Right lobe of liver (tissue), 6 donors: ENCODE results near the gene CHD9NB. TPM values are rescaled to one million over a fixed set of nuclear protein-coding genes. Genes with fewer than 3 reads are reported as not detected.

Source experiments
- ATAC-seq, 4 donors: fragments of 200-7000 bp; cut with Tn5 transposase; one replicate each; pipeline ENCODE4 v1.9.1; 2020; ENCODE audit warnings: mild to moderate bottlenecking in 4 of 4, moderate library complexity in 4 of 4
- DNase-seq, 3 donors: peaks; one replicate each; pipeline ENCODE4 v3.0.0-alpha.2; 2020
- H3K27ac ChIP-seq, 3 donors: fragments of 200-600 bp; one replicate each; pipeline ENCODE4 v1.8.0; 2022
- H3K27me3 ChIP-seq, 2 donors: fragments of 200-600 bp; one replicate each; pipeline ENCODE4 v1.8.0; 2022
- H3K36me3 ChIP-seq, 4 donors: fragments of 200-600 bp; sonication (generic) in 1 of 4; one replicate each; pipeline versions ENCODE4 v1.5.1 to v1.8.0; 2017 to 2022; ENCODE audit warnings: control low read depth in 1 of 4
- H3K4me1 ChIP-seq, 4 donors: fragments of 200-600 bp; sonication (generic) in 1 of 4; one replicate each; pipeline versions ENCODE4 v1.5.1 to v1.8.0; 2017 to 2022; ENCODE audit warnings: control low read depth in 1 of 4
- H3K4me3 ChIP-seq, 3 donors: fragments of 200-600 bp; one replicate each; pipeline ENCODE4 v1.8.0; 2022
- H3K9me3 ChIP-seq, 4 donors: fragments of 200-600 bp; sonication (generic) in 1 of 4; one replicate each; pipeline versions ENCODE4 v1.5.1 to v1.8.0; 2017 to 2022; ENCODE audit warnings: control low read depth in 1 of 4
- POLR2A ChIP-seq: fragments of 450-650 bp; IDR thresholded peaks from one replicate; pipeline ENCODE4 v1.6.1; 2017; ENCODE audit warnings: antibody characterized with exemption, mild to moderate bottlenecking
- WGBS: methylation state at CpG from one replicate; pipeline ENCODE4 v1.1.6; 2018; ENCODE audit warnings: low coverage, low lambda C conversion rate; ENCODE audit not compliant: insufficient coverage; ENCODE audit errors: missing lambda C conversion rate; 5-methylcytosine and 5-hydroxymethylcytosine counted together
- intact Hi-C, 2 donors: fragments of 100-400 bp; cut with DNase I; formaldehyde crosslinking; loops; one replicate each; pipeline versions ENCODE4 v1.11.2 to v1.14.1; 2022
- total RNA-seq, 6 experiments: library from RNA; depleted of rRNA in 2 of 6; stranded (reverse); fragments of >200 nt in 2 of 6; fragmentation: NEBNext Ultra II Directional in 3 of 6; extraction: Animal tissue kit (Norgen Biotek cat#: 25700) in 3 of 6; gene quantifications; one replicate each; pipeline versions ENCODE4 v1.1.0 to v1.2.4, GENCODE V29; 2016 to 2023
- TF ChIP-seq, protein P1 (sequence below), 4 donors: fragments of 200-600 bp in 3 of 4; fragments of 450-650 bp in 1 of 4; IDR thresholded peaks; one replicate each; pipeline versions ENCODE4 v1.5.1 to v1.8.0; 2016 to 2022; ENCODE audit warnings: antibody characterized with exemption in 4 of 4, mild to moderate bottlenecking in 2 of 4
- donor health status: DM: no; HTN: yes; CAD: no.
- donor health status: DM: no; HTN: no; CAD: no.
- donor health status: DM: no; HTN: no; CAD: no.
- donor health status: DM: no; HTN: yes; CAD: no.
- donor health status: DM: no; HTN: yes; CAD: no.

The CHD9NB gene
- total RNA-seq, 6 experiments from 2014 or later, result 0.25 to 0.59 (median 0.39) TPM; not detected in 2

GRCh38 chr16:53092284-53092683 is 39.6 kb upstream of the CHD9NB start:
- no peak overlapping the region for H3K4me3 ChIP-seq
- TF ChIP-seq, protein P1, sequence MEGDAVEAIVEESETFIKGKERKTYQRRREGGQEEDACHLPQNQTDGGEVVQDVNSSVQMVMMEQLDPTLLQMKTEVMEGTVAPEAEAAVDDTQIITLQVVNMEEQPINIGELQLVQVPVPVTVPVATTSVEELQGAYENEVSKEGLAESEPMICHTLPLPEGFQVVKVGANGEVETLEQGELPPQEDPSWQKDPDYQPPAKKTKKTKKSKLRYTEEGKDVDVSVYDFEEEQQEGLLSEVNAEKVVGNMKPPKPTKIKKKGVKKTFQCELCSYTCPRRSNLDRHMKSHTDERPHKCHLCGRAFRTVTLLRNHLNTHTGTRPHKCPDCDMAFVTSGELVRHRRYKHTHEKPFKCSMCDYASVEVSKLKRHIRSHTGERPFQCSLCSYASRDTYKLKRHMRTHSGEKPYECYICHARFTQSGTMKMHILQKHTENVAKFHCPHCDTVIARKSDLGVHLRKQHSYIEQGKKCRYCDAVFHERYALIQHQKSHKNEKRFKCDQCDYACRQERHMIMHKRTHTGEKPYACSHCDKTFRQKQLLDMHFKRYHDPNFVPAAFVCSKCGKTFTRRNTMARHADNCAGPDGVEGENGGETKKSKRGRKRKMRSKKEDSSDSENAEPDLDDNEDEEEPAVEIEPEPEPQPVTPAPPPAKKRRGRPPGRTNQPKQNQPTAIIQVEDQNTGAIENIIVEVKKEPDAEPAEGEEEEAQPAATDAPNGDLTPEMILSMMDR (IDR thresholded peaks at IDR 0.05), result no peak
- H3K27me3 ChIP-seq, result no peaks in the 10 kb centered on the region
- 94% methylated on average over 2 of the region's 2 CpGs for WGBS
- intact Hi-C loops, result no loop called here
- no peak overlapping the region for H3K27ac ChIP-seq
- H3K4me1 ChIP-seq, result peaks cover 0 to 55% (median 23%) of the 10 kb centered on the region in 4 donors
- H3K9me3 ChIP-seq, result no peaks in the 10 kb centered on the region
- no peak for ATAC-seq
- H3K36me3 ChIP-seq, result no peaks in the 10 kb centered on the region
- DNase-seq, result no peak

DNA sequence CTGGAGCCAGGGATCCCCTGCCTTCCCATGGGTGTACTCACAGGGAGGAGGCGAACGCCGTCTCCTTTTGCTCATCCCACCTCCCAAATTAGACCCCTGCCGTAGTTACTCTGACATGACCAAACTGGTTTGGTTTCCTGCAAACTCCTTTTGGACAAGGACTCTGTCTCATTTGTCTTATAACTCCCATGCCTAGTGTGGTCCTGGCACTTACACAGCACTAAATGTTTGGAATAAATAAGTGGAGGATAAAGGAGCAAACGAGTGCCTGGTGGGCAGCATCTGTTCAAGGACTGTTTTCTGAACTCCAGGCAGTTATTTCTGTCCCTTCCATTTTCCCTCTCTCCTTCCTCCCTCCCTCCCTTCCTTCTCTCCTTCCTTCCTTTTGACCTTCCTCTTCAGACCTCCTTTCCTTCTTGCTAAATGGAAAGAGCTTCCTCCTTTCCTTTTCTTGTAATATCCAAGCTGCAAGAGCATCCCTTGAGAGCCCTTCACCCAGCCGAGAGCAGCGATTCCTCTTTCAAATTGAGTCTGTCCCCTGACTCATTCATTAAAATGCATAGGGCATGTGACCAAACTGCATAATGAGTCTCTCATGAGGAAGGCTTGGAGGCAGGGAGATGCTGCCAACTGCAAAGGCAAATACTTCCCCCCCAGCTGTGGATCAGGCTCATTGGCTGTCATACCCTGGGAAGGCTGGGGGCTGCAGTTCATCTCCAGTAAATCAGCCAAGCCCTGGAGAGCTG is 38.9 kb upstream of the CHD9NB start:
- TF ChIP-seq, protein P1 (IDR thresholded peaks at IDR 0.05), result no peak
- TF ChIP-seq POLR2A, result no peak
- Histone ChIP-seq H3K4me1 (peaks cover 0 to 58% (median 23%) of the 10 kb centered on the region in 4 donors), H3K9me3 (no peaks in the 10 kb centered on the region), H3K27me3 (no peaks in the 10 kb centered on the region), H3K36me3 (no peaks in the 10 kb centered on the region), H3K4me3 (peak overlapping the region in 2 of 3 donors; percentile 3 to 39), H3K27ac (peak overlapping the region; percentile 55 to 77 (median 65))
- intact Hi-C loops, result no loop called here
- 67% methylated on average over 7 of the region's 7 CpGs for WGBS
- no peak for DNase-seq
- ATAC-seq, result peak in 1 of 4 donors; percentile 4

DNA sequence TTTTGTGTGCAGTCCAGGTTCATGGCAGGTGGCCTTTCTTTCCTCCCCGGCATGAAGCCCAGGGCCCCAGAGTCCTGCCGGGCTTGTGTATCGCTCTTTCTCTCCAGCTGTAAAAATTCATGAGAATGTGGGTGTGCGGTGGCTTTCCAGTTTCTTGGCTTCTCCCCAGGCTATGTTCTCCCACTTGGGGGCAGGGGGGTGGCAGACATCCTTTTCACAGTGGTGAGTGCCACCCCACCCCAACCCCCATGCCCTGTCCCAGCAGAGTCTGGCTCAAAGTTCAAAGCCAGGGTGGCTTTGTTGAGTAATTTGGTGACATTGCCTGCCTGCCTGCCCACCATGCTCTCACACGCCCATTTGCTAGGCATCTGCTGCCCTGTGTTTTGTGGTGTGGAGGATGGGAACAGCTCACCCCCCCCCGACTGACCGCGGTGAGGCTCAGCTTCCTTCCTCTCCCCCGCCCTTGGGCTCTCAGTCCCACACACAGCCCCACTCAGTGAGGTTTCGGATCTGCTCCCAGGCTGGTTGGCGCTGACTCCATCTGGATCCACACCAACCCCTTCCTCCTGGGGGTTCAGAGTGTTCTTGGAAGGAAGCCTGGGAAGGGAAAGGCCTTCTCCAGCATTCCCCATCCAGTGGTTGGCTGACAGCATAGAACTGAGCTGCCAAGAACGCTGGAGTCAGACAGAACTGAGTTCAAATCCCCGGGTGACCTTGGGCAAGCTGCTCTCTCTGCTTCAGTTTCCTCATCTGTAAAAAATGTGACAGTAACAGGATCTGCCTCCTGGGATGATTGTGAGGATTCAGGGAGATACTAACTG is 38.1 kb upstream of the CHD9NB start:
- no peaks in the 10 kb centered on the region for H3K27me3 ChIP-seq
- 0% methylated on average over 1 of the region's 13 CpGs for WGBS
- H3K4me3 ChIP-seq, result peak overlapping the region in 2 of 3 donors; percentile 3 to 39
- intact Hi-C loops, result no loop called here
- ATAC-seq, result peak; percentile 73 to 89 (median 79)
- peaks cover 0 to 66% (median 27%) of the 10 kb centered on the region in 4 donors for H3K4me1 ChIP-seq
- peak; percentile 83 to 96 (median 90) for DNase-seq
- no peaks in the 10 kb centered on the region for H3K36me3 ChIP-seq
- H3K27ac ChIP-seq, result peak overlapping the region; percentile 55 to 77 (median 65)
- TF ChIP-seq, protein P1 (IDR thresholded peaks at IDR 0.05), result no peak
- peak; percentile 14 for TF ChIP-seq POLR2A
- no peaks in the 10 kb centered on the region for H3K9me3 ChIP-seq

DNA sequence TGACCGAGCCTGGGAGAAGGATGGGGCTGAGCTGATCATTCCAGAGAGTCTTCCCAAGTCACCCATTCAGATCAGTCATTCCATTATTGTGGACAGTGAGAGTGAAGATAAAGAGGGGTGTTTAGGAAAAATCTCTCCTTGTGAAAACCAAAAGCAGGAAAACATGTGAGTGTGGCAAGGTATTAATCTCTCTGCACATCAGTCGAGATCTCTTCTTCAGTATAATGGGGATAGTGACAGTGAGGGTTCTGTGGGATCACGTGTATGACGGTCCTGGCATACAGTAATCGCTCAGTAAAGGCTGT is 37.5 kb upstream of the CHD9NB start:
- Histone ChIP-seq H3K27me3 (no peaks in the 10 kb centered on the region), H3K9me3 (no peaks in the 10 kb centered on the region), H3K36me3 (no peaks in the 10 kb centered on the region), H3K27ac (peak overlapping the region; percentile 55 to 77 (median 65)), H3K4me3 (peak overlapping the region in 2 of 3 donors; percentile 3 to 39), H3K4me1 (peaks cover 0 to 72% (median 30%) of the 10 kb centered on the region in 4 donors)
- no peak for DNase-seq
- TF ChIP-seq, protein P1 (IDR thresholded peaks at IDR 0.05), result no peak
- no peak for TF ChIP-seq POLR2A
- WGBS, result 19% methylated on average over 5 of the region's 5 CpGs
- ATAC-seq, result no peak
- intact Hi-C loops, result no loop called here
